Cardiac muscle cell (in vitro differentiated cells and primary cell): ENCODE results near the gene LNPK. TPM values are rescaled to one million over a fixed set of nuclear protein-coding genes. Genes with fewer than 3 reads are reported as not detected.

Experiments
- DNase-seq, 2 donors: peaks; one replicate each; pipeline versions ENCODE4 v3.0.0 to v3.0.0-alpha.2; 2010 to 2017; ENCODE audit warnings: low read depth in 1 of 2, low spot score in 1 of 2
- H3K27ac ChIP-seq: fragments of 200-600 bp; sonication (generic); 2 replicates; pipeline ENCODE4 v1.5.1; 2016
- H3K27me3 ChIP-seq: fragments of 200-600 bp; sonication (generic); 2 replicates; pipeline ENCODE4 v1.6.0; 2016; ENCODE audit warnings: control low read depth
- H3K36me3 ChIP-seq: fragments of 200-600 bp; sonication (generic); 2 replicates; pipeline ENCODE4 v1.5.1; 2016; ENCODE audit warnings: control low read depth
- H3K4me1 ChIP-seq: fragments of 200-600 bp; sonication (generic); 2 replicates; pipeline ENCODE4 v1.8.1; 2017; ENCODE audit warnings: low read depth, mild to moderate bottlenecking, mixed run types
- H3K4me3 ChIP-seq: fragments of 200-600 bp; sonication (generic); 2 replicates; pipeline ENCODE4 v1.5.1; 2016; ENCODE audit warnings: mild to moderate bottlenecking
- H3K9me3 ChIP-seq: fragments of 200-600 bp; sonication (generic); 2 replicates; pipeline ENCODE4 v1.5.1; 2017; ENCODE audit warnings: low read depth, mild to moderate bottlenecking, control low read depth
- CTCF ChIP-seq: IDR thresholded peaks from 2 replicates; pipeline ENCODE4 v1.5.1; 2012; ENCODE audit warnings: low read depth, mild to moderate bottlenecking, low read length
- polyA plus RNA-seq: library from polyadenylated mRNA; unstranded; fragments of >200 nt; fragmentation: Nextera tagmentation; extraction: Ambion mirVana; gene quantifications from 2 replicates; pipeline ENCODE4 v1.2.1, GENCODE V29; 2016
- total RNA-seq: library from RNA; depleted of rRNA; stranded (reverse); fragments of >200 nt; gene quantifications from 2 replicates; pipeline ENCODE4 v1.2.3, GENCODE V29; 2016

LNPK gene
- total and polyA plus RNA-seq, 2 experiments from 2014 or later, result 34.5 to 35.0 TPM

- Histone ChIP-seq H3K4me3 (no peak overlapping the region), H3K9me3 (no peaks in the 10 kb centered on the region)
Observed at GRCh38 chr2:175950512-175950911, 51.6 kb downstream of the LNPK start.

GRCh38 chr2:175948191-175948590, 53.9 kb downstream of the LNPK start:
- no peak for TF ChIP-seq CTCF

More at GRCh38 chr2:175950512-175950911, 51.6 kb downstream of the LNPK start:
- TF ChIP-seq CTCF, result no peak
- peaks cover 21% of the 10 kb centered on the region for H3K36me3 ChIP-seq
- no peak for DNase-seq
- no peaks in the 10 kb centered on the region for H3K27me3 ChIP-seq
- peaks cover 9% of the 10 kb centered on the region for H3K4me1 ChIP-seq
- no peak overlapping the region for H3K27ac ChIP-seq

GRCh38 chr2:175947073-175947472, 55.0 kb downstream of the LNPK start:
- Histone ChIP-seq H3K27me3 (no peaks in the 10 kb centered on the region), H3K9me3 (no peaks in the 10 kb centered on the region), H3K4me3 (no peak overlapping the region), H3K4me1 (no peaks in the 10 kb centered on the region), H3K36me3 (peaks cover 21% of the 10 kb centered on the region), H3K27ac (no peak overlapping the region)
- no peak for TF ChIP-seq CTCF
- DNase-seq, result no peak

More at GRCh38 chr2:175948191-175948590, 53.9 kb downstream of the LNPK start:
- no peaks in the 10 kb centered on the region for H3K9me3 ChIP-seq
- H3K36me3 ChIP-seq, result peaks cover 21% of the 10 kb centered on the region
- no peak overlapping the region for H3K4me3 ChIP-seq
- H3K27ac ChIP-seq, result no peak overlapping the region
- no peaks in the 10 kb centered on the region for H3K27me3 ChIP-seq
- no peak for DNase-seq
- H3K4me1 ChIP-seq, result no peaks in the 10 kb centered on the region

- Histone ChIP-seq H3K27me3 (no peaks in the 10 kb centered on the region), H3K4me3 (no peak overlapping the region), H3K4me1 (no peaks in the 10 kb centered on the region), H3K36me3 (peaks cover 30% of the 10 kb centered on the region), H3K27ac (no peak overlapping the region), H3K9me3 (no peaks in the 10 kb centered on the region)
- no peak for TF ChIP-seq CTCF
- no peak for DNase-seq
Observed at GRCh38 chr2:175941699-175942098, 60.4 kb downstream of the LNPK start.

- H3K27ac ChIP-seq, result no peak overlapping the region
- no peak for TF ChIP-seq CTCF
- H3K27me3 ChIP-seq, result no peaks in the 10 kb centered on the region
Observed at GRCh38 chr2:175937216-175937615, 64.9 kb downstream of the LNPK start.

More at GRCh38 chr2:175937216-175937615, 64.9 kb downstream of the LNPK start:
- Histone ChIP-seq H3K4me3 (no peak overlapping the region), H3K9me3 (no peaks in the 10 kb centered on the region), H3K4me1 (no peaks in the 10 kb centered on the region), H3K36me3 (peaks cover 29% of the 10 kb centered on the region)
- DNase-seq, result no peak
